NCI-H2107 treated with DMSO at 0.1 percent for 48 hours (cell line): ENCODE results near the gene CRISPLD2.

Source experiments
- DNase-seq: peaks from one replicate; lab custom pipeline; 2025; ENCODE audit not compliant: unreplicated experiment; lab: John Stamatoyannopoulos, UW

CRISPLD2 gene

GRCh38 chr16:84948851-84949610 lies 129.2 kb downstream of the CRISPLD2 start:
- no peak for DNase-seq

- no peak for DNase-seq
Measured at GRCh38 chr16:84949772-84950436, 130.1 kb downstream of the CRISPLD2 start.

DNA sequence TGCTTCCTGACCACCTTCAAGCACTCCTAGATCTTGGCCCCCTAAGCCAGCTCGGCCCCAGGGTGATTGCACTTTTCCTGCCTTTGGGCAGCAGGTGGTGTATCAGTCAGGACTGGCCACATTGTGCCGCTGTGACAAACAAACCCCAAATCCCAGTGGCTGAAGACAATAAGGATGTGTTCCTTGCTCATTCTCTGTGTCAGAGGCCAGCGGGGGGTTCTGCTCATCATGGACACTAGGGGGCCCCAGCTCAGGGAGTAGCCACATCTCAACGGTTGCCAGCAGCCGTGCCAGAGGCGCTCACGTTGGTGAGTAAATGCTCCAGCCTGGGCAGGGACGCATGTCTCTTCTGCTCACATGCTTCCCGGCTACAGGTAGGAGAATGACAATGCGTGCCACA lies 131.1 kb downstream of the CRISPLD2 start:
- no peak for DNase-seq

- DNase-seq = peak; percentile 50
Measured at GRCh38 chr16:84952335-84953189, 132.8 kb downstream of the CRISPLD2 start.

DNA sequence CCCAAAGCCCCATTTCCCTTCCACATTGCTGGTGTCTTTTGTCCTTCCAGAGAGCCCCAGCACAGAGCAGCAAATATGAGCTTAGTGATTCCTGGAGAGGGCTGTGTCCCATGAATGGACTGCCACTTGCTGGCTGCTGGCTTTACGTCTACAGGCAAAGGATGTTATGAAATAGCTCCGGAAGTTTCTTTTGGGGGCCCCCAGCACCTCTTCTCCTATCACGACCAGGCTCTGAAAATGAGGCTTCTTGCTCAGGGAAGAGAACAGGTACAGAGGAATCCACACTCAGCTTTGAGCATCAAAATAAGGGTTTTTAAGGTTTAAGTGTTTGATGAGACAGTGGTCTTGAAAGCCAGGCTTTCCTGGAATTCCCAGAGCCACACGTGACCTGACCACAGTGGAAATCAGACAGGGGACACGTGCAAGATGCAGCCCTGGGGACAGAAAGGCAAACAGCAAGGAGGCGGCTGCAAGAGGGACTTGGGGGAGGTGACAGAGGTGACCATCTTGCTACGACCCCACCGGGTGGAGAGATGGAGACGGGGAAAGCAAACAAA lies 133.5 kb downstream of the CRISPLD2 start:
- DNase-seq = no peak

DNA sequence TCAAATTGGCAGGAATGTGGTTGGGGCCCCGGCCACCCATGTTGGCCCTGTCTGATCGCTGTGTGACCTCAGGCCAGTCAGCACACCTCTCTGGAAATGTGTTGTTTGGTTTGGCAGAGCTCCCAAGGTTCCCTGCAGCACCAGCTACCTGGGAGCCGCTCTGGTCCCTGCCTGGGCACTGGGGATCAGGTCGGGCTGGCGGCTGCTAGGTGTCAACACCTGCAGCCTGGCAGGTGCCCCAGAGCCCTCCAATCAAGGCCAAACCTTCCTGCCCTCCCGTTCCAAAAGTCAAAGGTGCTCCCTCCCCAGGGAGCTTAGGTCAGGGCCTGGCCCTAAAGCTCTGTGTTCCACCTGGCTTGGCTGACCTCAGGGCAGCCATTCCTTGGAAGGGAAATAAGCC lies 135.6 kb downstream of the CRISPLD2 start:
- no peak for DNase-seq

GRCh38 chr16:84957192-84957591 lies 137.4 kb downstream of the CRISPLD2 start:
- DNase-seq = no peak

DNA sequence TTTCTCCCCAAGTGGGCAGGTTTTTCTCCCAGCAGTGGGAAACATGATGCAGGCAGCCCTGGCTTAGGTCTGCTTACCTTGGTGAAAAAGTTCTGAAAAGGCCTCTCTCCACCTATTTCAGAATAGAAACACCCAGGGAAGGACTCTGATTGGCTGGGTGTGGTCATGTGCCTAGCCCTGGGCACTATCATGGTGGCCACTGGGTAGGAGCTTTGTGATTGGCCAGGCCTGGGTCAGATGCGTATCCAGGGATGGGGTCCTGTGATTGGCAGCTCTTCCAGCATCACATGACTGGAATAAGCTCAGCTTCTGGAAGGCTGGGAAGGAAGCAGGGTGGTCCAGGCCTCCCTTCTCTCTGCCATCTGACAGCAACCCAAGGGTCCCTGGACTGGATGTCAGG lies 138.0 kb downstream of the CRISPLD2 start:
- DNase-seq = no peak
